ENCODE data around the gene KLHDC1.

The KLHDC1 gene

GRCh38 chr14:49673586-49673985 is 19.3 kb upstream of the KLHDC1 start:
- ChIA-PET POLR2A (no interaction called here), CTCF (no interaction called here)
- TF ChIP-seq SUZ12 (IDR thresholded peaks at IDR 0.05) (no peak), FOXA1 (IDR thresholded peaks at IDR 0.05) (no peak), LEF1 (IDR thresholded peaks at IDR 0.05; ENCODE audit: borderline replicate concordance) (no peak), ELF4 (IDR thresholded peaks at IDR 0.05) (no peak)
- DNase-seq (ENCODE audit: extremely low spot score), result no peak

GRCh38 chr14:49677643-49678042 is 15.3 kb upstream of the KLHDC1 start:
- peak; percentile 28 for DNase-seq (ENCODE audit: extremely low spot score)
- ChIA-PET POLR2A (no interaction called here), CTCF (interaction anchor here (0.7 to 0.8 kb wide), 2 partner anchors 31 to 58 kb away, joined by 3 read pairs; no protein-coding TSS in a partner anchor)
- TF ChIP-seq LEF1 (IDR thresholded peaks at IDR 0.05; ENCODE audit: borderline replicate concordance), result no peak
- TF ChIP-seq SP1 (IDR thresholded peaks at IDR 0.05), result no peak
- TF ChIP-seq, protein P1, sequence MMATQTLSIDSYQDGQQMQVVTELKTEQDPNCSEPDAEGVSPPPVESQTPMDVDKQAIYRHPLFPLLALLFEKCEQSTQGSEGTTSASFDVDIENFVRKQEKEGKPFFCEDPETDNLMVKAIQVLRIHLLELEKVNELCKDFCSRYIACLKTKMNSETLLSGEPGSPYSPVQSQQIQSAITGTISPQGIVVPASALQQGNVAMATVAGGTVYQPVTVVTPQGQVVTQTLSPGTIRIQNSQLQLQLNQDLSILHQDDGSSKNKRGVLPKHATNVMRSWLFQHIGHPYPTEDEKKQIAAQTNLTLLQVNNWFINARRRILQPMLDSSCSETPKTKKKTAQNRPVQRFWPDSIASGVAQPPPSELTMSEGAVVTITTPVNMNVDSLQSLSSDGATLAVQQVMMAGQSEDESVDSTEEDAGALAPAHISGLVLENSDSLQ (IDR thresholded peaks at IDR 0.05), result no peak
- no peak for TF ChIP-seq BHLHE40 (IDR thresholded peaks at IDR 0.05; ENCODE audit: borderline replicate concordance)
- no peak for TF ChIP-seq ARNT (IDR thresholded peaks at IDR 0.05)
- TF ChIP-seq FOXK2 (IDR thresholded peaks at IDR 0.05), result no peak
- no peak for TF ChIP-seq NFRKB (IDR thresholded peaks at IDR 0.05)
- no peak for TF ChIP-seq FOXA1 (IDR thresholded peaks at IDR 0.05)
- TF ChIP-seq L3MBTL2 (conservative IDR thresholded peaks at IDR 0.05), result no peak
- no peak for TF ChIP-seq TARDBP (IDR thresholded peaks at IDR 0.05)
- no peak for TF ChIP-seq ELF4 (IDR thresholded peaks at IDR 0.05)
- no peak for TF ChIP-seq SUZ12 (IDR thresholded peaks at IDR 0.05)
- no peak for TF ChIP-seq FOXM1 (IDR thresholded peaks at IDR 0.05; ENCODE audit: borderline replicate concordance)
- TF ChIP-seq ZNF384 (IDR thresholded peaks at IDR 0.05), result no peak
- no peak for TF ChIP-seq CTBP1 (IDR thresholded peaks at IDR 0.05; ENCODE audit: borderline replicate concordance)
- TF ChIP-seq HDGF (IDR thresholded peaks at IDR 0.05; ENCODE audit: borderline replicate concordance), result no peak

DNA sequence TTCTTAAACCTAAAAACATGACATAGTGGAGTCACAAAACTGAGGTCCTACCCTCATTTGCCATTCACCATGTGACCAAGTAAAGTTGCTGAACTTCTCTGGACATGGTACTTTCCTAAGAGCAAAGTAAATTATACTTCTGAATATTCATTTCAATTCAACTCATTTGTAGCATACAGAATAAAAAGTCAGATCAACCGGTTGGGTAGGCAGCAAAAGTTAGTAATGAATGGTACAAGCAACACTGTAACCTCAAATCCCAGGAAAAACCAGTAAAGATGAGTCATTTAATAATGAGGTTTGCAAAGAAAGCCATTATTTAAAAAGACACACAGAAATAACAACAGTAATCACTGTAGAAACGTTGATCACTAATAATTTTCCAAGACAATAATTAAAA is 13.6 kb upstream of the KLHDC1 start:
- POLR2A ChIA-PET, result interaction anchor here (1.2 kb wide), 1 partner anchor 8 kb away, joined by 3 read pairs; the partner anchor contains the start of gene POLE2
- CTCF ChIA-PET, result no interaction called here
- TF ChIP-seq SP1 (IDR thresholded peaks at IDR 0.05), result no peak
- TF ChIP-seq LEF1 (IDR thresholded peaks at IDR 0.05; ENCODE audit: borderline replicate concordance), result no peak
- TF ChIP-seq FOXA1 (IDR thresholded peaks at IDR 0.05), result no peak
- no peak for TF ChIP-seq FOXM1 (IDR thresholded peaks at IDR 0.05; ENCODE audit: borderline replicate concordance)
- no peak for TF ChIP-seq ELF4 (IDR thresholded peaks at IDR 0.05)
- TF ChIP-seq BHLHE40 (IDR thresholded peaks at IDR 0.05; ENCODE audit: borderline replicate concordance), result no peak
- TF ChIP-seq ZNF384 (IDR thresholded peaks at IDR 0.05), result no peak
- TF ChIP-seq, protein P1 (IDR thresholded peaks at IDR 0.05), result no peak
- TF ChIP-seq L3MBTL2 (conservative IDR thresholded peaks at IDR 0.05), result no peak
- no peak for TF ChIP-seq SUZ12 (IDR thresholded peaks at IDR 0.05)
- no peak for DNase-seq (ENCODE audit: extremely low spot score)

GRCh38 chr14:49686425-49686824 is 6.5 kb upstream of the KLHDC1 start:
- DNase-seq (ENCODE audit: extremely low spot score), result no peak
- POLR2A ChIA-PET, result interaction anchor here (1.0 to 5.1 kb wide), 3 partner anchors 10 to 82 kb away, joined by 5 to 77 read pairs (median 7); partner anchors contain the start of gene KLHDC2
- TF ChIP-seq SP1 (IDR thresholded peaks at IDR 0.05) (no peak), ELF4 (IDR thresholded peaks at IDR 0.05) (no peak), BHLHE40 (IDR thresholded peaks at IDR 0.05; ENCODE audit: borderline replicate concordance) (no peak), TARDBP (IDR thresholded peaks at IDR 0.05) (no peak), ARNT (IDR thresholded peaks at IDR 0.05) (no peak), ZNF384 (IDR thresholded peaks at IDR 0.05) (no peak), LEF1 (IDR thresholded peaks at IDR 0.05; ENCODE audit: borderline replicate concordance) (no peak), NFRKB (IDR thresholded peaks at IDR 0.05) (no peak), FOXK2 (IDR thresholded peaks at IDR 0.05) (no peak), CTBP1 (IDR thresholded peaks at IDR 0.05; ENCODE audit: borderline replicate concordance) (no peak), L3MBTL2 (conservative IDR thresholded peaks at IDR 0.05) (no peak), FOXA1 (IDR thresholded peaks at IDR 0.05) (no peak), SUZ12 (IDR thresholded peaks at IDR 0.05) (no peak)
- TF ChIP-seq, protein P1 (IDR thresholded peaks at IDR 0.05), result no peak
- CTCF ChIA-PET, result no interaction called here

GRCh38 chr14:49687942-49688700 is 4.8 kb upstream of the KLHDC1 start, which contains the start of gene POLE2:
Gene POLE2 (minus strand): TSS chr14:49688214. CDS start chr14:49688203, 11 bp downstream.
- TF ChIP-seq FOXM1 (IDR thresholded peaks at IDR 0.05; ENCODE audit: borderline replicate concordance) (no peak), ARNT (IDR thresholded peaks at IDR 0.05) (no peak), SP1 (IDR thresholded peaks at IDR 0.05) (no peak), NFRKB (IDR thresholded peaks at IDR 0.05) (no peak), L3MBTL2 (conservative IDR thresholded peaks at IDR 0.05) (peak; percentile 94)
- POLR2A ChIA-PET, result interaction anchor here (0.7 to 5.1 kb wide), 19 partner anchors 8 to 174 kb away, joined by 3 to 77 read pairs (median 4); partner anchors contain the start of genes KLHDC2, MGAT2, RPL36AL and RPS29
- CTCF ChIA-PET, result no interaction called here
- peak; percentile 83 for DNase-seq (ENCODE audit: extremely low spot score)

- CTCF ChIA-PET, result no interaction called here
- POLR2A ChIA-PET, result interaction anchor here (0.9 to 5.1 kb wide), 16 partner anchors 8 to 174 kb away, joined by 3 to 77 read pairs (median 6); partner anchors contain the start of genes KLHDC2, MGAT2, RPL36AL and RPS29
- TF ChIP-seq, protein P1 (IDR thresholded peaks at IDR 0.05), result peak; percentile 60
- TF ChIP-seq SP1 (IDR thresholded peaks at IDR 0.05) (no peak), HDGF (IDR thresholded peaks at IDR 0.05; ENCODE audit: borderline replicate concordance) (no peak), BHLHE40 (IDR thresholded peaks at IDR 0.05; ENCODE audit: borderline replicate concordance) (no peak), ELF4 (IDR thresholded peaks at IDR 0.05) (no peak), L3MBTL2 (conservative IDR thresholded peaks at IDR 0.05) (peak; percentile 71)
- no peak for DNase-seq (ENCODE audit: extremely low spot score)
These were observed 4.3 kb upstream of the KLHDC1 start for GRCh38 chr14:49688701-49689030.

Measured in HEK293T (cell line).